HG03469 (cell line): ENCODE measurements around the gene CDK4.
"Not testable (repeated sequence)": the region's sequence is repeated elsewhere in the genome, so short reads cannot be mapped to it uniquely, and the experiment has no call there.

Experiments used
- ATAC-seq: cut with Tn5 transposase; IDR thresholded peaks from one replicate; pipeline ENCODE4 v1.9.1; 2021; ENCODE audit warnings: mild to moderate bottlenecking, moderate library complexity, moderate number of reproducible peaks; ENCODE audit not compliant: unreplicated experiment

CDK4 gene

DNA sequence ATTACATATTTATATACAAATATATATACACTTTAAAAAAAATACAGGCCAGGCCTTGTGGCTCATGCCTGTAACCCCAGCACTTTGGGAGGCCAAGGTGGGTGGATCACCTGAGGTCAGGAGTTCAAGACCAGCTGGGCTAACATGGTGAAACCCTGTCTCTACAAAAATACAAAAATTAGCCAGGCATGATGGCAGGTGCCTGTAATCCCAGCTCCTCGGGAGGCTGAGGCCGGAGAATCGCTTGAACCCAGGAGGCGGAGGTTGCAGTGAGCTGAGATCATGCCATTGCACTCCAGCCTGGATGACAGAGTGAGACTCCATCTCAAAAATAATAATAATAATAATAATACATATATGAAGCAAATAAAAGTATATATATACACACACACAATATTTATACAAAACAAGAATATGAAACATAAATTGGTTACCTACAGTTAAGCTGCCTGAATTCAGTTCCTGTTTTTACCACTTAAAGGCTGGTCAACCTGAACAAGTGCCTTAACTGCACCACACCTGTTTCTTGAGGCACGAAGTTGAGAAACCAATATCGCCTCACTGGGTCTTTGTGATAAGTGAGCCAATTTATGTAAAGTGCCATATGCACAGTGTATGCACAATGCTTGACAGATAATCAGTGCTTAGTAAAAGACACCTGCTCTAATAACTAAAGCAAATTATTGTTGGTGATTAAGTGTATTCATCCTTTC is 36.9 kb downstream of the CDK4 start:
- not testable (repeated sequence) for ATAC-seq

DNA sequence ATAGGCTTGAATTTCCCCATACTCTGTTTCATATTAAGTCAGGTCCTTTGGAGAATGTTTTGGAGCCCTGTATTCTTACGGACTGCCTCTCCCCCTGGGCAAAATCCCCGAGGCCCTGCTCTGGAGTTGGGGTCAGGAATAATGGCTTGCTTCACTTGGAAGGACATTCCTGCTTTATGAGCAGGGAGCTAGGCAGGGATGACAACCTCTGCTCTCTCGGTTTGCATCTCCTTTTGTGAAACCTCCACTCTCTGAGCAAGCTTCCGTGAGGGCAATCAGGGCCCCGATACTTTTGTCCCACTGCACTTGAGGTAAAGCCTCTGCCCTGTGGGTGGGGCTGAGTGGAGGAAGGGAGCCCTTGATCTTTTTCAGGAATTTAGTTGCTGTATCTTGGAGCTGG is 38.9 kb downstream of the CDK4 start:
- no peak for ATAC-seq

DNA sequence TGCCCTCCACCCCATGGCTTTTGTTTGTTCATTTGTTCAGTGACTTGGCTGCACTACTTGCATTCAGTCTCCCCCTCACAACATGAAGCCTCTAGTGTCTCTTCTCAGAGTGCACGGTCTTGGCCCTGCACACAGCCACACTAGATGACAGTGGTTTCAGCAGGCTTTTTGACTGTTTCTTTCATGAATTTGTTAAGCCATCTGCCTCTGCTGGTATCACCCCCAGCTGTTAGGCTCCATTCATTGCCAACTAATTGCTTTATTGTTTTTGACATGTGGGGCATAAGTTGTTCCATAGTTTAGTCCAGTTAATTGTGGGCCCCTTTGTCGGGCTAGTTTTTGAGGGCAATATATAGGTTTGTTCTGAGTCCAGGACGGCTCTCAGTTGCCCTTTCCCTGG is 39.4 kb downstream of the CDK4 start:
- ATAC-seq, result no peak

DNA sequence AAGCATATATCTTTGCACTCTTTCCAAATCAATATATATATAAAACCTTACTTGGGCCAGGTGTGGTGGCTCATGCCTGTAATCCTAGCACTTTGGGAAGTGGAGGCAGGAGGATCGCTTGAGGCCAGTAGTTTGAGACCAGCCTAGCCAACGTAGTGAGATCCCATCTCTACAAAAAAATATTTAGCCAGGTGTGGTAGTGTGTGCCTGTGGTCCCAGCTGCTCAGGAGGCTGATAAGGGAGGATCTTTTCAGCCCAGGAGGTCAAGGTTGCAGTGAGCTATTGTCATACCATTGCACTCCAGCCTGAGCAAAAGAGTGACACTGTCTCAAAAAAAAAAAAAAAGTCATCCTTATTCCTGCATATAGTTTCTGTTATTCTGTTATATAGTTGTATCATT is 43.8 kb downstream of the CDK4 start:
- no peak for ATAC-seq

DNA sequence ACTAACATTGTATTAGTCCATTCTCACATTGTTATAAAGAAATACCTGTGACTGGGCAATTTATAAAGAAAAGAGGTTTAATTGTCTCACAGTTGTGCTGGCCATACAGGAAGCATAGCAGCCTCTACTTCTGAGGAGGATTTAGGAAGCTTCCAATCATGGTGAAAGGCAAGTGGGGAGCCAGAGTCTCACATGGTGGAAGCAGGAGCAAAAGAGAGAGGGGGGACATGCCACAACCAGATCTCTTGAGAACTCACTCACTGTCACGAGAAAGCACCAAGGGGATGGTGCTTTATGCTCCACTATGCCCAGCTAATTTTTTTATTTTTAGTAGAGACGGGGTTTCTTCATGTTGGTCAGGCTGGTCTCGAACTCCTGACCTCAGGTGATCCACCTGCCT is 44.9 kb downstream of the CDK4 start:
- no peak for ATAC-seq

DNA sequence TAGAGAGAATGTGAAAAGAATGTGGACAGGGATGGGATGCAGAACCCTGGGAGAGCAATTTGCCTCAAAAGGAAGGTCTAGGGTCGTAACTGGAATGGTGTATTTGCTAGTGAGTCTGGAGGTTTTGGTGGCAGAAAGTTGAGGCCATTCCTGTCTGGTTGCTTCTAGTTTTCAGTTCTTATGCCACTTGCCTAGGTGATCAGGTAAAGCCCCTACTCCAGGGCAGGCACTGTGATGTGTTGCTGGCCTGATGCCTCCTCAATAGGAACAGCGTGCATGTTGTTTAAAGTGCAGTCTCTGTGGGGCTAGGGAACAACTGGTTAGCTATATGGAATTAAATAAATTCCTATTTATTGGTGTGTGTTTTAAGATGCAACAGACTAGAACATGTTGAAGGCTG is 51.8 kb downstream of the CDK4 start:
- no peak for ATAC-seq

DNA sequence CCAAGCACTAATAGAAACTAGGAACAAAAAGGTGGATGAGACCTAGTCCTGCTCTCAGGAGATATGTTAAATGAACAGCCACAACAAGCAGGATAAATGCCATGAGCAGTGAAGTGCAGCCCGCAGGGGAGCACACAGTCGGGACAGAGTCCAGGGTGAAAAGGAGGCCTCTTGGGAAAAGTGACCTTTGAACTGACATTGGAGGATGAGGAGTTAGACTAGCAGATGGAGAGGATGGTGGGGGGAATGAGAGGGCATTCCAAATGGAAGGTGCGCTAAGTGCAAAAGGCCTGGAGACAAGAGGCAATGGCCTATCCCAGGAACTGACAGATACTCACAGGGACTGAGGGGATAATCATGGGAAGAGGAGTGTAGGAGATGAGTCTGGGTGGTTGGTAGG is 53.7 kb downstream of the CDK4 start:
- ATAC-seq, result no peak
